ENCODE data around the gene TPI1. TPM values are rescaled to one million over a fixed set of nuclear protein-coding genes. Genes with fewer than 3 reads are reported as not detected.
"Not testable (repeated sequence)": the region's sequence is repeated elsewhere in the genome, so short reads cannot be mapped to it uniquely, and the experiment has no call there.

Gene TPI1
- polyA plus RNA-seq, 10 donors: 716 to 1,072 (median 910) TPM

- no peak for DNase-seq
Measured at GRCh38 chr12:6866163-6866919, 990 bp upstream of the TPI1 start.

- no peak for DNase-seq
Measured at GRCh38 chr12:6866920-6867412, 365 bp upstream of the TPI1 start.

GRCh38 chr12:6868211-6869048 is 1.1 kb downstream of the TPI1 start:
- DNase-seq: peak in 2 of 3 donors; percentile 27 to 57

- peak in 2 of 3 donors; percentile 84 to 87 for DNase-seq
Measured at GRCh38 chr12:6869049-6870021, 2.0 kb downstream of the TPI1 start.

GRCh38 chr12:6870304-6870703 is 3.0 kb downstream of the TPI1 start:
- DNase-seq: not testable (repeated sequence)

GRCh38 chr12:6871052-6871957 is 4.0 kb downstream of the TPI1 start:
- no peak for DNase-seq

- peak; percentile 84 to 94 (median 90) for DNase-seq
Measured at GRCh38 chr12:6872073-6873048, 5.0 kb downstream of the TPI1 start.

GRCh38 chr12:6873094-6874014 is 6.0 kb downstream of the TPI1 start, which contains the start of gene SPSB2:
Gene SPSB2 (minus strand): TSS chr12:6873303. CDS start chr12:6872901, 402 bp downstream.
- DNase-seq: peak; percentile 93 to 98 (median 97)

GRCh38 chr12:6874015-6874368 is 6.7 kb downstream of the TPI1 start:
- not testable (repeated sequence) for DNase-seq

GRCh38 chr12:6879824-6880223 is 12.5 kb downstream of the TPI1 start:
- DNase-seq: not testable (repeated sequence)

- no peak for DNase-seq
Measured at GRCh38 chr12:6883252-6883651, 15.9 kb downstream of the TPI1 start.

GRCh38 chr12:6883683-6884082 is 16.4 kb downstream of the TPI1 start:
- DNase-seq: no peak

GRCh38 chr12:6884539-6884938 is 17.2 kb downstream of the TPI1 start:
- DNase-seq: no peak

GRCh38 chr12:6886206-6886999 is 19.1 kb downstream of the TPI1 start:
- DNase-seq: not testable (repeated sequence)

- no peak for DNase-seq
Measured at GRCh38 chr12:6887460-6887859, 20.1 kb downstream of the TPI1 start.

GRCh38 chr12:6888360-6888759 is 21.0 kb downstream of the TPI1 start:
- no peak for DNase-seq

- not testable (repeated sequence) for DNase-seq
Measured at GRCh38 chr12:6888794-6889193, 21.5 kb downstream of the TPI1 start.

All from muscle of back (tissue), 11 donors.